ENCODE results near the gene ESPNL.

ESPNL gene

DNA sequence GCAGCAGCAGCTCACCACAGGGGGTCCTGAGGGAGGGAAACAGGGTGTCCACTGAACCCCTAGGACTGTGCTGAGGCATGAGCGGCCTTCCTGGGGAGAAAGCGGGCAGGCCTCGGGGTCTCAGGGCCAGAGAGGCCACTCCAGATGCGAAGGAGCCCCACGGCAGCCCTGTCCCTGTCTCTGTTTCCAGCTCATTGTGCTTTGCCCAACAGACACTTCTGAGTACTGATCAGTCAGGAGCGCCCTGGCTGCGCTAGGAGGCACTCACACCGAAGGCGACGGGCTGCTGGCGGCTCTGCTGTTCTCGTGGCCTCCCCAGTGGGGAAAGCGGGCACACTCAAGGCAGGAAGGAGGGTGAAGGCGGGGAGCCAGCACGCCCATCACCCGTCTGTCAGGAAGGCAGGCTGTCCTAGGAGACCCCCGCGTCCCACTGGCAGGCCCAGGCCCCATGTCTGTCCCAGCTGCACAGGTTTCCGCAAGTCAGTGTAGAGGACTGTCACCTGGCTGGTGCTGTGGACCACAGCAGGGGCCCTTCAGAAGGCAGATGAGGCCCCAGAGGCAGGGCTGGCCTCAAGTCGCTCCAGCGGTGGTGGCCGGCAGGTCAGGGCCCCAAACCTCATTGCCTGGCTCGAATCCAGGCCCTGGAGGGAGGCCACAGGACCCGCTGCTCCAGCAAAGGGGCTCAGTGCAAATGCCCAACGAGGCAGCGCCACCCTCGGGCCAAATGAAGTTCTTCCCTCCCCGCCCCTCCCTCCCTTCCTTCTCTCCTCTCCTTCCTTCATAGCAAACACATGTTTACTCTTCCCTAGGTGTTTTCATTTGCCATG is 6.8 kb downstream of the ESPNL start:
- Histone ChIP-seq H3K27ac (no peak overlapping the region), H2AFZ (no peak overlapping the region), H3K9ac (no peak overlapping the region), H3K36me3 (ENCODE audit: control insufficient read depth, insufficient read depth, low read length) (no peaks in the 10 kb centered on the region), H3K4me1 (no peaks in the 10 kb centered on the region), H3K79me2 (no peaks in the 10 kb centered on the region), H3K4me3 (ENCODE audit: low read depth, low read length) (no peak overlapping the region), H3K27me3 (ENCODE audit: control insufficient read depth, insufficient read depth, low read length) (no peaks in the 10 kb centered on the region), H3K4me2 (ENCODE audit: low read length) (no peak overlapping the region), H3K9me3 (ENCODE audit: control insufficient read depth, low read length) (no peaks in the 10 kb centered on the region)
- TF ChIP-seq, protein P1, sequence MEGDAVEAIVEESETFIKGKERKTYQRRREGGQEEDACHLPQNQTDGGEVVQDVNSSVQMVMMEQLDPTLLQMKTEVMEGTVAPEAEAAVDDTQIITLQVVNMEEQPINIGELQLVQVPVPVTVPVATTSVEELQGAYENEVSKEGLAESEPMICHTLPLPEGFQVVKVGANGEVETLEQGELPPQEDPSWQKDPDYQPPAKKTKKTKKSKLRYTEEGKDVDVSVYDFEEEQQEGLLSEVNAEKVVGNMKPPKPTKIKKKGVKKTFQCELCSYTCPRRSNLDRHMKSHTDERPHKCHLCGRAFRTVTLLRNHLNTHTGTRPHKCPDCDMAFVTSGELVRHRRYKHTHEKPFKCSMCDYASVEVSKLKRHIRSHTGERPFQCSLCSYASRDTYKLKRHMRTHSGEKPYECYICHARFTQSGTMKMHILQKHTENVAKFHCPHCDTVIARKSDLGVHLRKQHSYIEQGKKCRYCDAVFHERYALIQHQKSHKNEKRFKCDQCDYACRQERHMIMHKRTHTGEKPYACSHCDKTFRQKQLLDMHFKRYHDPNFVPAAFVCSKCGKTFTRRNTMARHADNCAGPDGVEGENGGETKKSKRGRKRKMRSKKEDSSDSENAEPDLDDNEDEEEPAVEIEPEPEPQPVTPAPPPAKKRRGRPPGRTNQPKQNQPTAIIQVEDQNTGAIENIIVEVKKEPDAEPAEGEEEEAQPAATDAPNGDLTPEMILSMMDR (IDR thresholded peaks at IDR 0.05) = no peak

DNA sequence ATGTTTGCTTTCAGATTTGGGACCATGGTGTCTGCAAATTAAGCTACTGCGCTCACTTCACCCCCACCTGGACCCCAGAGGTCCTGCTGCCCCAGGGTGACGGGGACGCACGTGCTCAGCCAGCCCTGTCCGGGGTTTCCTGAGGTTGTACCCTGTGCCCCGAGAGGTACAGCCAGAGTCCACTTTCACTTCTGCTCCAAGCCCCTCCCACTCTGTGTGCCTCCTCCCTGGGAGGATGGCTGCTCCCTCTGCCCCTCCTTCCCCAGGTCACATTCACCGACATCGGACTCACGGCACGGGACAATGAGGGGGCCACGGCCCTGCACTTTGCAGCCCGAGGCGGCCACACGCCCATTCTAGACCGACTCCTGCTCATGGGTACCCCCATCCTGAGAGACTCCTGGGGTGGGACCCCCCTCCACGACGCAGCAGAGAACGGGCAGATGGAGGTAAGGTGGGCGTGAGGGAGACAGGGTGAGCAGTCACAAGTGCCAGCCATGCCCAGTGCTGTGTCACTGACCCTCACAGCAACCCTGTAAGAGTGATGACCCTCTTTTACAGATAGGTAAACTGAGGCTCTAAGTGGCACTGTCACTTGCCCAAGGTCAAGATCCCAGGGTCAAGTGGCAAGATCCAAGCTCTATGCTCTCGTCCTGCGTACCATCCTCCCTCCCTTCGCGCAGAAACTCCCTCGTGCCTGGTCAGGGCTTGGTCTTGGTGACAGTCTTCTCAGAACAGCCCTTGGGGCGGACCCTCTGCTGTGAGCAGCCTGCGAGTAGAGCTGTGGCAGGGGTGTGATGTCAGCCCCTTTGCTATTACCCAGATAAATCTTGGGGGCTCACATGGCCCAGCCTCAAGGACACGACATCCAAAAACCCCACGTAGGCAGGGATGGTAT is 7.6 kb downstream of the ESPNL start:
- Histone ChIP-seq H3K27ac (no peak overlapping the region), H3K9ac (no peak overlapping the region)

DNA sequence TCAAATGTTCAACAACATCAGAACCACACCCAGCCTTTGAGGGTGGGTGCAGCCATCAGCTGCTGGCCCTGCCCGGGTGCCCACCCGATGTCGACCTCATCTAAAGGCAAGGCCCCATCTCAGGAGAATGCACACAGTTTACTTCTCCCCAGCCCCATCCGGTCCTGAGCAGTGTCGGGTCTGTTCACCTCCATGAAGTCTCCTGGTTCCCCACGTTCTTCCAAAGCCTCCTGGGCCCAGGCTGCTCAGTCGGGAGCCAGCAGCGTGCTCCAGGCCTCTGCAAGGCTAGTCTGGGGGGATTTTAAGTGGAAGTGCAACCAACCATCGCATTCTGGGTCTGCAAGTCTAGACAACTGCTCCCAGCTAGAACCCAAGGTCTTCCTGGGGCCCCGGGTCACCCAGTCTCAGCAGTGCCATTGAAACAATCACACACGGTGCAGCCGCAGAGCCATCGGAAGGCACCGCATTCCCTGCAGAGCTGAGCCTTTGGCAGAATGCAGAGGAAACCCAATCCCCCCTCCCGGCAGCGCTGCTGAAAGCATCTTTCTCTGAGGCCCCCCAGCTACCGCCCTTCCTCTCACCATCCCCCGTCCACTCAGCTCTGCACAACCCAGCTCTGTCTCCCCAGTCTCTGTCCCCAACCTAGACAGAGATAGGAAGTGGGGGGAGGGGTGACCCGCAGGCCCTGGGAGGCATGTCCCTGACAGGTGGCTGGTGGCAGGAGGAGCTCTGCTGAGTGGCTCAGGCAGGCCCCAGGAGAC is 8.5 kb downstream of the ESPNL start:
- no peak overlapping the region for H3K27ac ChIP-seq
- H3K9me3 ChIP-seq (ENCODE audit: control insufficient read depth, low read length) = no peaks in the 10 kb centered on the region
- no peak overlapping the region for H2AFZ ChIP-seq
- H3K36me3 ChIP-seq (ENCODE audit: control insufficient read depth, insufficient read depth, low read length) = no peaks in the 10 kb centered on the region
- H3K79me2 ChIP-seq = no peaks in the 10 kb centered on the region
- no peak overlapping the region for H3K4me2 ChIP-seq (ENCODE audit: low read length)
- H3K9ac ChIP-seq = no peak overlapping the region
- no peaks in the 10 kb centered on the region for H3K27me3 ChIP-seq (ENCODE audit: control insufficient read depth, insufficient read depth, low read length)
- TF ChIP-seq, protein P1 (IDR thresholded peaks at IDR 0.05) = no peak
- H3K4me1 ChIP-seq = no peaks in the 10 kb centered on the region
- H3K4me3 ChIP-seq (ENCODE audit: low read depth, low read length) = no peak overlapping the region

More for the DNA sequence above, 7.6 kb downstream of the ESPNL start:
- H3K9me3 ChIP-seq (ENCODE audit: control insufficient read depth, low read length) = no peaks in the 10 kb centered on the region
- no peak overlapping the region for H3K4me2 ChIP-seq (ENCODE audit: low read length)
- H3K36me3 ChIP-seq (ENCODE audit: control insufficient read depth, insufficient read depth, low read length) = no peaks in the 10 kb centered on the region
- no peaks in the 10 kb centered on the region for H3K79me2 ChIP-seq
- H2AFZ ChIP-seq = no peak overlapping the region
- no peaks in the 10 kb centered on the region for H3K4me1 ChIP-seq
- TF ChIP-seq, protein P1 (IDR thresholded peaks at IDR 0.05) = no peak
- no peak overlapping the region for H3K4me3 ChIP-seq (ENCODE audit: low read depth, low read length)
- H3K27me3 ChIP-seq (ENCODE audit: control insufficient read depth, insufficient read depth, low read length) = no peaks in the 10 kb centered on the region

DNA sequence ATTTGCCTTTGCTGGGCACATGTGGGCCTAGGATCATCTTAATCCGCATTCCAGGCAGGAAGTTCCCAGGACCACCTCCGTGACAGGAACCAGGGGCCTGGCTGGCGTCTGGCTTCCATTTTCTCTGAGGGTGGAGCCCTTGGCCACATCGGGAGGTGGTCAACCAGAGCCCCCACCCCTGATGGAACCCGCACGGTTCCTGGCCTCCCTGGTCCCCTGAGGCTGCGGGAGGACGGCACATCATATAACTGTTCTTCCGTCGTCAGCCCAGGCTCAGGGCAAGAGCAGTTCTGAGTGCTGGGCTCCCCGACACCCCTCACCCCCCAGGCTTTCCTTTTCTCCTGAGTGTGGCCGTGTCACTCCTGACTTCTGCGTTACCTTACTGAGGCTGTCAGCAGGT is 13.5 kb downstream of the ESPNL start:
- H3K9ac ChIP-seq = no peak overlapping the region
- H3K9me3 ChIP-seq (ENCODE audit: control insufficient read depth, low read length) = no peaks in the 10 kb centered on the region
- no peaks in the 10 kb centered on the region for H3K79me2 ChIP-seq
- H3K4me2 ChIP-seq (ENCODE audit: low read length) = no peak overlapping the region
- no peaks in the 10 kb centered on the region for H3K36me3 ChIP-seq (ENCODE audit: control insufficient read depth, insufficient read depth, low read length)
- no peaks in the 10 kb centered on the region for H3K27me3 ChIP-seq (ENCODE audit: control insufficient read depth, insufficient read depth, low read length)
- no peaks in the 10 kb centered on the region for H3K4me1 ChIP-seq
- no peak overlapping the region for H2AFZ ChIP-seq
- no peak overlapping the region for H3K4me3 ChIP-seq (ENCODE audit: low read depth, low read length)
- TF ChIP-seq, protein P1 (IDR thresholded peaks at IDR 0.05) = no peak
- no peak overlapping the region for H3K27ac ChIP-seq

All from parathyroid adenoma (tissue), 2 donors.